Measurements from ENCODE around the gene MMP10. TPM values are rescaled to one million over a fixed set of nuclear protein-coding genes. Genes with fewer than 3 reads are reported as not detected.

MMP10 gene
- total RNA-seq, 1 donor from 2014 or later = not detected

DNA sequence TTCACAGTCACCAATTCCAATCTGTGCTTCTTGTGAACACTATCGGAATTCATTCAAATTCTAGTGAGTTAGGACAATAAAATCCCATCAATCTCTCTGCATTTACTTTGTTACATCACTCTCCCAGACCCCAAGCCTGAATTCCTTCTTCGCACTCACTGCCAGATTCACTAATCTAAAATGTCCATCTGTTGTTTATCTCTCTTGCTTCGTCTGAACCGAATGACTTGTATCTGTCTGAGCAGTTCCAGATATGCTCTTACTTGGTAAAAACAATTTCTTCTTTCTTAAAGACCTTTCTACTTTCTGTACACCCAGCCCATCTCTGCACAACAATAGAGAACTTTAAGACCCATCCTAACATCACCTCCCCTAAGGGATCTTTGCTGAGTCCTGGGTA, 7.0 kb downstream of the MMP10 start:
- Mint-ChIP-seq H3K27me3 (ENCODE audit: unreplicated experiment) (no peaks in the 10 kb centered on the region), H3K4me3 (ENCODE audit: unreplicated experiment) (no peak overlapping the region), H3K4me1 (ENCODE audit: unreplicated experiment) (no peaks in the 10 kb centered on the region), H3K27ac (ENCODE audit: unreplicated experiment) (no peak overlapping the region), H3K36me3 (ENCODE audit: unreplicated experiment) (no peaks in the 10 kb centered on the region), H3K9me3 (ENCODE audit: unreplicated experiment) (peaks cover 3% of the 10 kb centered on the region)
- DNase-seq (ENCODE audit: extremely low spot score, unreplicated experiment) = no peak
- TF ChIP-seq, protein P1, sequence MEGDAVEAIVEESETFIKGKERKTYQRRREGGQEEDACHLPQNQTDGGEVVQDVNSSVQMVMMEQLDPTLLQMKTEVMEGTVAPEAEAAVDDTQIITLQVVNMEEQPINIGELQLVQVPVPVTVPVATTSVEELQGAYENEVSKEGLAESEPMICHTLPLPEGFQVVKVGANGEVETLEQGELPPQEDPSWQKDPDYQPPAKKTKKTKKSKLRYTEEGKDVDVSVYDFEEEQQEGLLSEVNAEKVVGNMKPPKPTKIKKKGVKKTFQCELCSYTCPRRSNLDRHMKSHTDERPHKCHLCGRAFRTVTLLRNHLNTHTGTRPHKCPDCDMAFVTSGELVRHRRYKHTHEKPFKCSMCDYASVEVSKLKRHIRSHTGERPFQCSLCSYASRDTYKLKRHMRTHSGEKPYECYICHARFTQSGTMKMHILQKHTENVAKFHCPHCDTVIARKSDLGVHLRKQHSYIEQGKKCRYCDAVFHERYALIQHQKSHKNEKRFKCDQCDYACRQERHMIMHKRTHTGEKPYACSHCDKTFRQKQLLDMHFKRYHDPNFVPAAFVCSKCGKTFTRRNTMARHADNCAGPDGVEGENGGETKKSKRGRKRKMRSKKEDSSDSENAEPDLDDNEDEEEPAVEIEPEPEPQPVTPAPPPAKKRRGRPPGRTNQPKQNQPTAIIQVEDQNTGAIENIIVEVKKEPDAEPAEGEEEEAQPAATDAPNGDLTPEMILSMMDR (IDR thresholded peaks at IDR 0.05) = no peak

DNA sequence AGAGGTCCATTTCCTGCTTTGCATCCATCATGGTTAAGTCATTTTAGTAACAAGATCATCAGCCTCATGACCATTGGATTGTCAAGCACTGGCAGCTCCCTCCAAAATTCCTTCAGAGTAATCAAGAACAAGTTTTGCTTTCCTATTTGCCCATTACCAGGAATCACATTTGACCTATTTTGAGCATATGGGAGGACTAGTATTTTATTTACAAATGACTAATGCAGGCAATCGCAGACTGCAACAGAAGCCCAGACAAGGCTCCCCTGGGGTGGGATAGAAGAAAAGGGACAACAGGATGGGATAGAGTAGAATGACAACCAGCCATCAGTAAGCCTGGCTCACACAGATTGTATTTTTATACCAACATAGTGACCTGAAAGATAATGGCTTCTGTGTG, 9.1 kb downstream of the MMP10 start:
- H3K27ac Mint-ChIP-seq (ENCODE audit: unreplicated experiment) = no peak overlapping the region
- peaks cover 3% of the 10 kb centered on the region for H3K9me3 Mint-ChIP-seq (ENCODE audit: unreplicated experiment)
- DNase-seq (ENCODE audit: extremely low spot score, unreplicated experiment) = no peak
- TF ChIP-seq, protein P1 (IDR thresholded peaks at IDR 0.05) = no peak
- H3K4me1 Mint-ChIP-seq (ENCODE audit: unreplicated experiment) = no peaks in the 10 kb centered on the region
- no peaks in the 10 kb centered on the region for H3K36me3 Mint-ChIP-seq (ENCODE audit: unreplicated experiment)
- no peak overlapping the region for H3K4me3 Mint-ChIP-seq (ENCODE audit: unreplicated experiment)
- no peaks in the 10 kb centered on the region for H3K27me3 Mint-ChIP-seq (ENCODE audit: unreplicated experiment)

DNA sequence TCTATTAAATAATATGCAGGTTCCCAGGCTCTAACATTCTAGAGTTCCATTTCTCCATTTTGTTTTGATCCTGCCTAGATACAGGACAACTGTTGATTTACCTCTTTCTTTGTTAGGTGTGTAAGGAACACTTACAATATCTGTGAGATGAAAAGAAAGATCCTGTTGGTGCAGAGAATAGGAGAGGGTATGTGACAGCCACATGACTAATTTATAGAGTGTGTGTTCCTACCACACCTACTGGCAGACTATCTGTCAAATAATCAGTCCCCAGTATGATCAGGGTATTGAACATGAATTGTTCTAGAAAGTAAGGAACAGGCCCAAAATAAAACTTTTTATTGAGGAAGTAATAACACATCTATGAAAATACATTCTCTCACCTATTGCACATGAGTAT, 10.2 kb downstream of the MMP10 start:
- Mint-ChIP-seq H3K9me3 (ENCODE audit: unreplicated experiment) (peaks cover 3% of the 10 kb centered on the region), H3K27me3 (ENCODE audit: unreplicated experiment) (no peaks in the 10 kb centered on the region), H3K4me3 (ENCODE audit: unreplicated experiment) (no peak overlapping the region), H3K27ac (ENCODE audit: unreplicated experiment) (no peak overlapping the region), H3K36me3 (ENCODE audit: unreplicated experiment) (no peaks in the 10 kb centered on the region), H3K4me1 (ENCODE audit: unreplicated experiment) (no peaks in the 10 kb centered on the region)
- no peak for DNase-seq (ENCODE audit: extremely low spot score, unreplicated experiment)
- TF ChIP-seq, protein P1 (IDR thresholded peaks at IDR 0.05) = no peak

DNA sequence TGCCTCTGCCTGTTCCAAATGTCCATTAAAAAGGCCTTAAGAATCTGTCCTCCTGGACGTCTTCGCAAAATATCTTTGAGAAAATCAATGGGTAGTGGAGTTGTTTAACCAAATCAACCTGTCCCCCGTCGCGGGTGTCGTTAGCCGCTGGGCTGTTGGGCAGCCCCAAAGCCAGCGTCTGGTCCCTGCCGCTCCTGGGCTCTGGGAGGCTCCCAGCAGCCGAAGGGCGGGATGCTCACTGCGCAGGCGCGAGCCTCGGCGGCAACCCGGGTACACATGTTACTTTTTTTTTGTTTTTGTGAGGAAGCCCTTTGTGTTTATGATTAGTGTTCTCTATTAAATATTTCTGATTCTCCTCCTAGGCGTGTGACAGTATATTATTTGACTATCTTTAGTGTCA, 12.6 kb downstream of the MMP10 start:
- TF ChIP-seq, protein P1 (IDR thresholded peaks at IDR 0.05) = no peak
- H3K4me3 Mint-ChIP-seq (ENCODE audit: unreplicated experiment) = no peak overlapping the region
- DNase-seq (ENCODE audit: extremely low spot score, unreplicated experiment) = no peak
- peaks cover 3% of the 10 kb centered on the region for H3K9me3 Mint-ChIP-seq (ENCODE audit: unreplicated experiment)
- no peaks in the 10 kb centered on the region for H3K36me3 Mint-ChIP-seq (ENCODE audit: unreplicated experiment)
- H3K27ac Mint-ChIP-seq (ENCODE audit: unreplicated experiment) = no peak overlapping the region
- peaks cover 8% of the 10 kb centered on the region for H3K4me1 Mint-ChIP-seq (ENCODE audit: unreplicated experiment)
- H3K27me3 Mint-ChIP-seq (ENCODE audit: unreplicated experiment) = no peaks in the 10 kb centered on the region

DNA sequence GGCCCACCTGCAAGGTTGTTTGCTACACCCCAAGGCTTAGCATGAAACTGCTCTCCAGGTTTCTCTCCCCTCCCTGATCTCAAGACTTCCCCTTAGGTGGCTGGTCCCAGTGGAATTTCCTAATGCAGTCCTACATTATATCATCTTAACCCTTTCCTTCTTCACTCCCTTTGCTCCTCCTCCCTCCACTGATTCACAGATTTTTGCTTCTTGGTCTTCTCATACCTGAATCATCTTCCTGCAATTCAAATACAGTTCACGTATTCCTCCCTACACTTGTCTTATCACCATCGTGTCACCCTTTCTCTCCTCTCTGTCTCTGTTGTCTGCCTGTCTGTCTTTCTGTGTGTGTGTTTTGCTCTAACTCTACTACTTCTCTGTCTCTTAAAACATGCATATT, 17.0 kb downstream of the MMP10 start:
- no peaks in the 10 kb centered on the region for H3K9me3 Mint-ChIP-seq (ENCODE audit: unreplicated experiment)
- no peaks in the 10 kb centered on the region for H3K27me3 Mint-ChIP-seq (ENCODE audit: unreplicated experiment)
- H3K4me3 Mint-ChIP-seq (ENCODE audit: unreplicated experiment) = no peak overlapping the region
- no peaks in the 10 kb centered on the region for H3K36me3 Mint-ChIP-seq (ENCODE audit: unreplicated experiment)
- TF ChIP-seq, protein P1 (IDR thresholded peaks at IDR 0.05) = no peak
- no peak for DNase-seq (ENCODE audit: extremely low spot score, unreplicated experiment)
- H3K27ac Mint-ChIP-seq (ENCODE audit: unreplicated experiment) = no peak overlapping the region
- H3K4me1 Mint-ChIP-seq (ENCODE audit: unreplicated experiment) = peaks cover 35% of the 10 kb centered on the region

All from osteocyte (in vitro differentiated cells).